GM12892 (cell line): Measurements from ENCODE around the gene PRKAR1B.

Experiments used
- DNase-seq: peaks from one replicate; pipeline ENCODE4 v3.0.0; 2011; ENCODE audit not compliant: insufficient read length
- FAIRE-seq: peaks from 2 replicates; lab custom pipeline; 2011; peaks lifted over from hg19 to GRCh38; lab: Jason Lieb, UNC
- POLR2A ChIP-seq: IDR thresholded peaks from 2 replicates; pipeline ENCODE4 v1.6.1; 2011; ENCODE audit warnings: low read depth, low read length, control low read depth
- POLR2AphosphoS5 ChIP-seq: IDR thresholded peaks from 2 replicates; pipeline ENCODE4 v1.6.1; 2011; ENCODE audit warnings: low read depth, low read length, control low read depth
- TAF1 ChIP-seq: IDR thresholded peaks from 2 replicates; pipeline ENCODE4 v1.6.1; 2011; ENCODE audit warnings: low read depth, mild to moderate bottlenecking, control low read depth, low read length, borderline replicate concordance

Gene PRKAR1B

DNA sequence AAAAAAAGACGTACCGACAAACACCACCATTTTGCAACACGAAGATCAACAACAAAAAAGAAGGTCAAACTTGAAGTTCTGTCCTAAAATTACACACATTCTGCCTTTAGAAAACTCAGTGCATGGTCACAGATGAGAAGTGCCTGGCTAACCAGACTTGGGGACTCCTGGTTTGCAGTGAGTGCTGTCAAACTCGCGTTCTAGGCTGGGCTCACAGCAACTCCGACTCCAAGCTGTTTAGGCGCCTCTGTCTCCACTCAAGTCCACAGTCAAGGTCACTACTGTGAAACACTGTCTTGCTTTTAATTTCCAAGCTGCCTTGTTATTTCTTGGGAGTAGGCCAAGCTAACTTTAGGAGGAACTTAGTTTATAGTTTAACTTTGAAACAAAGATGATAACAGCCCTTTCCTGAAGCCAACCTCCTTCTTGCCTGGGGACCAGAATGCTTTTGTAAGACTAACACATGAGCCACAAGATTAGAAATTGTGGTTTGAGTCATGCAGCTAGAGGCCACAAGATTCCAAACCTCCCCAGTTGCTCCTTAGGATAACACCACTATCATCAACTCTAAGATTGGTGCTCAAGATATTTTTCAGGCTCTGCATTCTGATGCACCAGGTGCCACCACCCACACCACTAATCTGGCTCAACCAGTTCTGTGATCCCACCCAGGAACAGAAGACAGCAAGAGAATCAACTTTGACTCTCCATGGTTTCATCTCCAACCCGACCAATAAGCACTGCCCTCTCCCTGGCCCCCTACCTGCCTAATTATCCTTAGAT, 1.7 kb downstream of the PRKAR1B start:
- FAIRE-seq (no peak), DNase-seq (no peak)
- no peak for TF ChIP-seq TAF1
- TF ChIP-seq POLR2A = no peak
- TF ChIP-seq POLR2AphosphoS5 = no peak

DNA sequence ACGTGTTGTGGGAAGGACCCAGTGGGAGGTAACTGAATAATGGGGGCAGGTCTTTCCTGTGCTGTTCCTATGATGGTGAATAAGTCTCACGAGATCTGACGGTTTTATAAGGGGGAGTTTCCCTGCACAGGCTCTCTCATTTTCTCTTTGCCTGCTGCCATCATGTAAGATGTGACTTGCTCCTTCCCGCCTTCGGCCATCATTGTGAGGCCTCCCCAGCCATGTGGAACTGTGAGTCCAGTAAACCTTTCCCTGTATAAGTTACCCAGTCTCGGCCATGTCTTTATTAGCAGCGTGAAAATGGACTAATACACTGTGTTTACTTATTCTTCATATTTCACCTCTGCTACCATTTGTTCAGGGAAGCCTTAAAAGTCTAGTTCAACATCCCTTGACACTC, 2.8 kb downstream of the PRKAR1B start:
- TF ChIP-seq POLR2A (no peak), TAF1 (no peak), POLR2AphosphoS5 (no peak)
- no peak for FAIRE-seq

DNA sequence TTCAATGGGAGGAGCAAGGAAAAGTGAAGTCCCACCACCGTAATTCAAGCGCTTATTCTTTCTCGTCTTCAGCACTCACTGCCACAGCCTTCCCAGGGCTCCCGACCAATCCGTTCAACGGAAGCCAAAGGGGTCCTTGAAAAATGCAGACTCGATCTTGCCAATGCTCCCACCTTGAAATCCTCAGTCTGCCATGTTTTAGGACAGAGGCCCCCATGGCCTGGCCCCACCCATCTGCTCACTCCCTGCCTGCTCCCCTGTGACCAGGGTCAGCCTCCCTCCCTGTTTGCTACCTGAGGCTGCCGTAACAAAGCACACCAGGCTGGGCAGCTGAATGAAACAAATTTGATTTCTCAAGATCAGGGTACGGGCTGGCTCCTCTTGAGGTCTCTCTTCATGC, 3.5 kb downstream of the PRKAR1B start:
- no peak for FAIRE-seq
- TF ChIP-seq POLR2A = no peak
- no peak for TF ChIP-seq TAF1
- no peak for TF ChIP-seq POLR2AphosphoS5

More for the DNA sequence above, 2.8 kb downstream of the PRKAR1B start:
- no peak for DNase-seq

DNA sequence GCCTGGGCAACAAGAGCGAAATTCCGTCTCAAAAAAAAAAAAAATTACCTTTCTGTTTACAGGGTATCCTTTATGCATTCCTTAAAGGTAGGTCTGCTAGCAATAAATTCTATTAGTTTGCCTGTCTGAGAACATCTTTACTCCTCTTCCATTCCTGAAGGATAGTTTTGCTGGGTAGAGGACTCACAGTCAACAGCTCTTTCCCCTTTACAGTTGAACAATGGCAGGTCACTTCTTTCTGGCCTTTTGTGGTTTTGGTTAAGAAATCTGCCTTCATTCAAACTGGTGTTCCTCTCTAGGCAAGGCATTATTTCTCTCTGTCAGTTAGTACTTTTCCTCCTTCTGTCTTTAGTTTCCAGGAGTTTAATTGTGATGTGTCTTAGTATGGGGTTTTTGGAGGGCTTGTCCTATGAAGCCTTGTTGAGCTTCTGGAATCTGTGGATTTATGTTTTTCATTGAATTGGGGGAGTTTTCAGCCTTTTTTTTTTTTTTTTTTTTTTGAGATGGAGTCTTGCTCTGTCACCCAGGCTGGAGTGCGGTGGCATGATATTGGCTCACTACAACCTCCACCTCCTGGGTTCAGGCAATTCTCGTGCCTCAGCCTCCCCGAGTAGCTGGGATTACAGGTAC, 5.3 kb downstream of the PRKAR1B start:
- FAIRE-seq = no peak
- no peak for TF ChIP-seq POLR2AphosphoS5
- no peak for TF ChIP-seq TAF1
- TF ChIP-seq POLR2A = no peak
- no peak for DNase-seq

More for the DNA sequence above, 3.5 kb downstream of the PRKAR1B start:
- DNase-seq = no peak

DNA sequence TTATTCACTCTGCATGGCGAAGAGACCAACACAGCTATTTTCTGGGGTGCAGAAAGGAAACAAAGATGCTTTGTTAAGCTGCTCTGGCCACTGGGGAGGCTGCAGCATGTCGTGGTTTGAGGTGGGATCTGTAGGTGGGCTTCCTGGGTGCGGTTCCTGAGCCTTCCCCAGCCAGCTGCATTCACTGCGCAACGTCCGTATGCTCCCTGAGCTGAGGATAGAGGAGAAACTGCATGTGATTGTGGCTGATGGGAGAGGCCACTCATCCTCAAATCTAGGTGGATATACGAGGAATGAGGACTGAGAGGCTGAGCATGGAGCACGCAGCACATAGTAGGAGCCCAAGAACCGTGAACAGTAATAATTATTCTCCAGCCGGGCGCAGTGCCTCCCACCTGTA, 10.4 kb downstream of the PRKAR1B start:
- FAIRE-seq (no peak), DNase-seq (no peak)
- TF ChIP-seq TAF1 (no peak), POLR2A (no peak), POLR2AphosphoS5 (no peak)

DNA sequence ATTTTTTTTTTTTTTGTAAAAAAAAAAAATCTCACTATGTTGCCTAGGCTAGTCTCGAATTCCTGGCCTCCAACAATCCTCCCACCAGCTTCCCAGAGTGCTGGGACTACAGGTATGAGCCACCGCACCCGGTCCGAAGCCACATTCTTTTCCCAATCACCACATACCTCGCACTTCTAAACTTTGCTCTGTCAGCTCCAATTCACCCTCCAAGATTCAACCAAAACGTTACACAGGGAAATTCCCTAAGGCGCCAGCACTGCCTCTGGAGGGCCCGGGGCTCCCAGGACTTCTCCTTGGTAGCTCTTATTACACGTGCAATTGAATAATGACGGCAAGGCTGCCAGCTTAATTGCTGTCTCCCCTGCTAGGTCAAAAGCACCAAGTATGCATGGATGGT, 10.9 kb downstream of the PRKAR1B start:
- no peak for FAIRE-seq

DNA sequence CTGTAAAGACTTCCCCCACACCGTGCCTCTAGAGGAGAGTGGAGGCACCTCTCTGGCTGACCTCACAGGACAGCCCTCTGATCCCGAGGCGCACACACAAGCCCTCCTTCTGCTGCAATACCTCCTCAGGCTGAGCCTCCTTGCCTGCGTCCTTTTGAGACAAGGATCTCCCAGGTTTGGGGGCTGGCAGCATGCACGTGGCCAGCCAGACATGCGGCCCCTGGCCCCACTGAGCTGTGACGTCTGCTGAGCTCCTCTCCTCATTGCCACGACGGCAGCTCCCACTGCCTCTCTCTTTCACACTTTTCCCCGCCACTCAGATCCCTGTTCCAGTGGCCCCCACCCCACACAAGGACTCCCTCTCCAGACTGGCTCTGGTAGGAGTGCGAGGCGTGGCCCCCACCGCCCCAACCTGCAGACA, 12.8 kb downstream of the PRKAR1B start:
- TF ChIP-seq POLR2A = no peak
- no peak for TF ChIP-seq POLR2AphosphoS5
- TF ChIP-seq TAF1 = no peak
- DNase-seq (no peak), FAIRE-seq (no peak)

More for the DNA sequence above, 10.9 kb downstream of the PRKAR1B start:
- DNase-seq = no peak
- TF ChIP-seq TAF1 (no peak), POLR2AphosphoS5 (no peak), POLR2A (no peak)

DNA sequence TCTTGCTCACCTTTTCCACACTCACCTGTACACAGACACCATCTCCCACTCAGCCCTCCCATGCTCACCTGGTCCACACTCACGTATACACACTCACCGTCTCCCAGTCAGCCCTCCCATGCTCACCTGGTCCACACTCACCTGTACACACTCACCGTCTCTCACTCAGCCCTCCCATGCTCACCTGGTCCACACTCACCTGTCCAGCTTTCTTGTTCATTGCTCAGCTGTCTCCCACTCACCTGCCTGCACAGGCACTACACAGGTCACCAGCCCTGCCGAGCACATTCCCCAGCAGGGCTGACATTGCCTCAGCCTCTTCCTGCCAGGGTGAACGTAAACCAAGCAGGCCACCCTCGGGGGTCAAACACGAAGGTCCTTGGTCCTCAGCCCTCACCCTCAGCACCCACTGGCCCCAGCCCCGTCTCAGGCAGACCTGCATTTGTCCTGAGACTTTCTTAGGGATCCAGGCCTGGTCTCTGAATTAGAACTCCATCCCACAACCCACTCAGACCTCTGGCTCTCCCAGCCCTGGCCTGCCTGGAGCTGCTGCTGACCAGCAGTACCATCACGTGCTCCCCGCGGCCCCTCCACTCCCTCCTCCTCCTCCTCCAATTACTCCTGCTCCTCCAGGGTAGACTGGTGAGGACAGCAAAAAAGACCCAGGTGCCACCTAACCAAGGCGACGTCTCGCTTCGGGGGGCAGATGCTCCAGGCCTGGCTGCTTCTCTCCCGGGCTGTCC, 13.4 kb downstream of the PRKAR1B start:
- TF ChIP-seq POLR2A (no peak), TAF1 (no peak), POLR2AphosphoS5 (no peak)
- FAIRE-seq = no peak

DNA sequence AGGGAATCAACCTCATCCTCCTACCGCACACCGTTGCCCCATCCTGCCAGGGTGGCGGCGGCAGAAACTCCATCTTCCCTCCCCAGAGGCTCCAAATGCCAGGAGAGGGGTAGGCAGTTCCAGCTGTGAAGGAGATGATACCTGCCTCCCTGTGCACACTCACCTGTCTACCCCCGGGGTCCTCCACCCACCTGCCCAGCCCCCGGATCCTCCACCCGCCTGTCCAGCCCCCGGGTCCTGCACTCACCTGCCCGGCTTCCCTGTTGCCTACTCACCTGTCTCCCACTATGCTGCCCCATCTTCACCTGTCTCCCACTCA, 14.0 kb downstream of the PRKAR1B start:
- TF ChIP-seq POLR2AphosphoS5 = no peak
- no peak for TF ChIP-seq TAF1
- TF ChIP-seq POLR2A = no peak
- no peak for FAIRE-seq
- no peak for DNase-seq

More for the DNA sequence above, 13.4 kb downstream of the PRKAR1B start:
- DNase-seq = no peak

DNA sequence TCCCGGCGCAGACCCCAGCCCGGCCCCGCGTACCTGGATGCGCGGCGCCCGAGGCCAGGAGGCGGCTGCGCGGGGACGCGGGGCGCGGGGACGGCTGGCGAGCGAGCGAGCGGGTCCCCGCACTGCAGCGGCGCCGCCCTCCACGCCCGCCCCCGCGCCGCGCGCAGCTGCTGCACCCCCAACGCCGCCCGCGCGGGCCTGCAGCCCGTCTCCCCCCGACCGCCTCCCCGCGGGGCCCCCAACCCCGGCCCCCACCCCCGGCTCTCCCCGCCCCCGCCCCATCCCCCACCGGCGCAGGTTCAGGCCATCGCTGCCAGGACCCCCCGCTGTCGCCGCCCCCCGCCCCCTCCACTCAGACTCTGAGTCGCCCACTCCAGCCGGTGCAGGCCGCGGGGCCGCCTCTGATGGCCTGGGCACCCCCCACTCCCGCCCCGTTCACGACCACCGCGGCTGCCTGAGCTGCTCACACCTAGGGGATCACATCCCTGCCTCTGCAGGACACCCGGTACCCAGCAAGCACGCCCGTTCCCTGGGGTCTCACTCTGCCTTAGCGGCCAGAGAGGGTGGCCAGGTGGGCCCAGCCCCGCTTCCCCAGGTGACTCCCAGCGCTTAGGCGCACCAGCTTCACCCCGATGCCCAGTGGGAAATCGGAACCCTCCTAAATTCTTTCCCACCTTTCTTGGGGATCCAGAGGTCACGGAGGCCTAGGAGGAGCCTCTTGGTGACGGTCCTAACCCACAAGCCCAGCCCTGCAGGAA, 14.5 kb downstream of the PRKAR1B start:
- DNase-seq (no peak), FAIRE-seq (no peak)
- TF ChIP-seq POLR2AphosphoS5 (no peak), TAF1 (no peak), POLR2A (no peak)
